ENCODE results near the gene ENGASE.

GRCh38 chr17:79073016-79073705 lies 1.5 kb upstream of the ENGASE start:
- TF ChIP-seq EZH2phosphoT487 (IDR thresholded peaks at IDR 0.05; ENCODE audit: borderline replicate concordance, low read length) (no peak), CTCF (conservative IDR thresholded peaks at IDR 0.05; ENCODE audit: low read depth, low read length) (no peak)

Measured in PC-3 (cell line).